ENCODE results near the gene DRC7.

DRC7 gene

DNA sequence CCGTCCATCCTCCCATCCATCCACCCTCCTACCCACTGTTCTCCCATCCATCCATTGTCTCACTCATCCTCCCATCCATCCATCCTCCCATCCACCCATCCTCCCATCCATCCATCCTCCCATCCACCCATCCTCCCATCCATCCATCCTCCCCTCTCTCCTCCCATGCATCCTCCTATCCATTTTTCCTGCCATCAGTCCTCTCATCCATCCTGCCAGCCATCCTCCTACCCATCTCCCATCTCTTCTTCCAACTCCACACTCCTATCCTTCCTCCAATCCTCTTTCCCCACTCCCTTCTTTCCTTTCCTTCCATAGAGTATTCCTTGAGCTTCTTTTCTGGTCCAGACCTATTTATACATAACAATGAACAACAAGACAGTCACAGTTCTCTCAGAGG, 12.1 kb downstream of the DRC7 start:
- H3K4me1 ChIP-seq (ENCODE audit: control insufficient read depth, low read length) = no peaks in the 10 kb centered on the region
- no peak overlapping the region for H3K27ac ChIP-seq (ENCODE audit: low read depth, low read length)
- no peaks in the 10 kb centered on the region for H3F3A ChIP-seq (ENCODE audit: control insufficient read depth, insufficient read depth)

DNA sequence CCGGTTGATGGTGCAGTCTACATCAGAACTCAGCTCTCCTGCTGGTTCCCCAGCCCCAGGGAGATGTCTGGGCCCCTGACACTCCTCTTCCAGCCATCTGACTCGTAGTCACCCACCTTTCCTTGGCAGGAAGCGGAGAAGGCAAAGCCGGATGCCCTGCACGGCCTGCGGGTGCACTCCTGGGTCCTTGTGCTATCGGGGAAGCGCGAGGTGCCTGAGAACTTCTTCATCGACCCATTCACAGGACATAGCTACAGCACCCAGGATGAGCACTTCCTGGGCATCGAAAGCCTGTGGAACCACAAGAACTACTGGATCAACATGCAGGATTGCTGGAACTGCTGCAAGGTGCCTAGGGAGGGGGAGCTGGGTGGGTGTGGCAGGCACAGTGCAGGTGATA, 12.7 kb downstream of the DRC7 start:
- Histone ChIP-seq H3K27me3 (ENCODE audit: control insufficient read depth, low read length) (peaks cover 28% of the 10 kb centered on the region), H3K4me2 (ENCODE audit: low read length) (no peak overlapping the region), H3K27ac (ENCODE audit: low read depth, low read length) (no peak overlapping the region), H3K9me3 (ENCODE audit: control insufficient read depth, insufficient read depth, low read length) (no peaks in the 10 kb centered on the region), H3F3A (ENCODE audit: control insufficient read depth, insufficient read depth) (no peaks in the 10 kb centered on the region), H3K36me3 (ENCODE audit: control insufficient read depth, low read length) (no peaks in the 10 kb centered on the region), H3K9me2 (replicated peaks; ENCODE audit: control insufficient read depth, low read length) (no peaks in the 10 kb centered on the region), H4K20me1 (ENCODE audit: control insufficient read depth, insufficient read depth, low read depth, low read length) (no peaks in the 10 kb centered on the region), H3K79me2 (ENCODE audit: control insufficient read depth, low read length) (no peaks in the 10 kb centered on the region), H3K4me3 (ENCODE audit: low read length) (no peak overlapping the region), H3K4me1 (ENCODE audit: control insufficient read depth, low read length) (no peaks in the 10 kb centered on the region)
- TF ChIP-seq, protein P1, sequence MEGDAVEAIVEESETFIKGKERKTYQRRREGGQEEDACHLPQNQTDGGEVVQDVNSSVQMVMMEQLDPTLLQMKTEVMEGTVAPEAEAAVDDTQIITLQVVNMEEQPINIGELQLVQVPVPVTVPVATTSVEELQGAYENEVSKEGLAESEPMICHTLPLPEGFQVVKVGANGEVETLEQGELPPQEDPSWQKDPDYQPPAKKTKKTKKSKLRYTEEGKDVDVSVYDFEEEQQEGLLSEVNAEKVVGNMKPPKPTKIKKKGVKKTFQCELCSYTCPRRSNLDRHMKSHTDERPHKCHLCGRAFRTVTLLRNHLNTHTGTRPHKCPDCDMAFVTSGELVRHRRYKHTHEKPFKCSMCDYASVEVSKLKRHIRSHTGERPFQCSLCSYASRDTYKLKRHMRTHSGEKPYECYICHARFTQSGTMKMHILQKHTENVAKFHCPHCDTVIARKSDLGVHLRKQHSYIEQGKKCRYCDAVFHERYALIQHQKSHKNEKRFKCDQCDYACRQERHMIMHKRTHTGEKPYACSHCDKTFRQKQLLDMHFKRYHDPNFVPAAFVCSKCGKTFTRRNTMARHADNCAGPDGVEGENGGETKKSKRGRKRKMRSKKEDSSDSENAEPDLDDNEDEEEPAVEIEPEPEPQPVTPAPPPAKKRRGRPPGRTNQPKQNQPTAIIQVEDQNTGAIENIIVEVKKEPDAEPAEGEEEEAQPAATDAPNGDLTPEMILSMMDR (IDR thresholded peaks at IDR 0.05; ENCODE audit: low read depth, low read length, poor library complexity, severe bottlenecking) = no peak
- TF ChIP-seq EZH2phosphoT487 (IDR thresholded peaks at IDR 0.05; ENCODE audit: borderline replicate concordance, low read length) = no peak

More for the DNA sequence above, 12.1 kb downstream of the DRC7 start:
- no peak for TF ChIP-seq EZH2phosphoT487 (IDR thresholded peaks at IDR 0.05; ENCODE audit: borderline replicate concordance, low read length)
- TF ChIP-seq, protein P1 (IDR thresholded peaks at IDR 0.05; ENCODE audit: low read depth, low read length, poor library complexity, severe bottlenecking) = no peak
- Histone ChIP-seq H4K20me1 (ENCODE audit: control insufficient read depth, insufficient read depth, low read depth, low read length) (no peaks in the 10 kb centered on the region), H3K36me3 (ENCODE audit: control insufficient read depth, low read length) (no peaks in the 10 kb centered on the region), H3K79me2 (ENCODE audit: control insufficient read depth, low read length) (no peaks in the 10 kb centered on the region), H3K27me3 (ENCODE audit: control insufficient read depth, low read length) (peaks cover 23% of the 10 kb centered on the region), H3K9me3 (ENCODE audit: control insufficient read depth, insufficient read depth, low read length) (no peaks in the 10 kb centered on the region), H3K4me3 (ENCODE audit: low read length) (no peak overlapping the region), H3K4me2 (ENCODE audit: low read length) (no peak overlapping the region), H3K9me2 (replicated peaks; ENCODE audit: control insufficient read depth, low read length) (no peaks in the 10 kb centered on the region)

DNA sequence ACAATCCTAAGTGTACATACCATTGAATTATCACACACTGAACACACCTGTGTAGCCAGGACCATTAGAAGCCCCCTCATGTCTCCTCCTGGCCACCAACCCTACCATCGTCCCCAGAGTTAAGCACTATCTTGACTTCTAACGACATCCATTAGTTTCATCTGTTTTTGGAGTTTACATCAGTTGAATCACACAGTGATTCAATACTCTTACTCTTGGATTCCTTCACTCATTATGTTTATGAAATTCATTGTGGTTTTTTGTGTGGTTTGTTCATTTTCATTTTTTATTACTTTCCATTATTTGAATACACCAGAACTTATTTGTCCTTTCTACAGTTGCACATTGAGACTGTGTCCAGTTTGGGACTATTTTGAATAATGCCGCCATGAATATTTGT, 13.6 kb downstream of the DRC7 start:
- Histone ChIP-seq H4K20me1 (ENCODE audit: control insufficient read depth, insufficient read depth, low read depth, low read length) (no peaks in the 10 kb centered on the region), H3F3A (ENCODE audit: control insufficient read depth, insufficient read depth) (no peaks in the 10 kb centered on the region), H3K4me1 (ENCODE audit: control insufficient read depth, low read length) (no peaks in the 10 kb centered on the region), H3K9me3 (ENCODE audit: control insufficient read depth, insufficient read depth, low read length) (no peaks in the 10 kb centered on the region), H3K36me3 (ENCODE audit: control insufficient read depth, low read length) (no peaks in the 10 kb centered on the region), H3K79me2 (ENCODE audit: control insufficient read depth, low read length) (no peaks in the 10 kb centered on the region), H3K9me2 (replicated peaks; ENCODE audit: control insufficient read depth, low read length) (no peaks in the 10 kb centered on the region), H3K27me3 (ENCODE audit: control insufficient read depth, low read length) (peaks cover 30% of the 10 kb centered on the region), H3K4me2 (ENCODE audit: low read length) (no peak overlapping the region), H3K27ac (ENCODE audit: low read depth, low read length) (no peak overlapping the region), H3K4me3 (ENCODE audit: low read length) (no peak overlapping the region)
- TF ChIP-seq, protein P1 (IDR thresholded peaks at IDR 0.05; ENCODE audit: low read depth, low read length, poor library complexity, severe bottlenecking) = no peak
- no peak for TF ChIP-seq EZH2phosphoT487 (IDR thresholded peaks at IDR 0.05; ENCODE audit: borderline replicate concordance, low read length)

DNA sequence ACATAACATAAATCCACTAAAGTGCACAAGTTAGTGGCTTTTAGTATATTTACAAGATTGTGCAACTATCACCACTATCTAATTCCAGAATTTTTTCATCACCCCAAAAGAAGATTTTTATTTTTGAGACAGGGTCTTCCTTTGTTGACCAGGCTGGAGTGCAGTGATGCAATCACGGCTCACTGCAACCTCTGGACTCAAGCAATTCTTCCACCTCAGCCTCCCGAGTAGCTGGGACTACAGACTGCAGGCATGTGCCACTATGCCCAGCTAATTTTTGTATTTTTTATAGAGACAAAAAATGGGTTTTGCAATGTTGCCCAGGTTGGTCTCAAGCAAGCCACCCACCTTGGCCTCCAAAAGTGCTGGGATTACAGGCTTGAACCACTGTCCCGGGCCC, 15.1 kb downstream of the DRC7 start:
- Histone ChIP-seq H3K79me2 (ENCODE audit: control insufficient read depth, low read length) (no peaks in the 10 kb centered on the region), H3K4me1 (ENCODE audit: control insufficient read depth, low read length) (no peaks in the 10 kb centered on the region), H3K4me2 (ENCODE audit: low read length) (no peak overlapping the region)

More for the DNA sequence above, 15.1 kb downstream of the DRC7 start:
- H3K27ac ChIP-seq (ENCODE audit: low read depth, low read length) = no peak overlapping the region
- no peaks in the 10 kb centered on the region for H3F3A ChIP-seq (ENCODE audit: control insufficient read depth, insufficient read depth)
- no peaks in the 10 kb centered on the region for H3K9me3 ChIP-seq (ENCODE audit: control insufficient read depth, insufficient read depth, low read length)
- no peak overlapping the region for H3K4me3 ChIP-seq (ENCODE audit: low read length)
- H3K36me3 ChIP-seq (ENCODE audit: control insufficient read depth, low read length) = no peaks in the 10 kb centered on the region
- no peaks in the 10 kb centered on the region for H3K9me2 ChIP-seq (replicated peaks; ENCODE audit: control insufficient read depth, low read length)
- H4K20me1 ChIP-seq (ENCODE audit: control insufficient read depth, insufficient read depth, low read depth, low read length) = no peaks in the 10 kb centered on the region
- TF ChIP-seq EZH2phosphoT487 (IDR thresholded peaks at IDR 0.05; ENCODE audit: borderline replicate concordance, low read length) = no peak
- TF ChIP-seq, protein P1 (IDR thresholded peaks at IDR 0.05; ENCODE audit: low read depth, low read length, poor library complexity, severe bottlenecking) = no peak
- H3K27me3 ChIP-seq (ENCODE audit: control insufficient read depth, low read length) = peaks cover 40% of the 10 kb centered on the region

Measured in DOHH2 (cell line).